Stimulated activated CD8-positive, alpha-beta memory T cell treated with anti-CD3 and anti-CD28 coated beads, Interleukin-4, amount 100 ng/mL, for 1 hour (primary cell): ENCODE results near the gene CDHR3.
A peak's percentile ranks its signal among the peaks of the same experiment; 100 is the strongest.

Source experiments
- DNase-seq, 2 donors: peaks; one replicate each; pipeline ENCODE4 v3.0.0-alpha.2; 2020; ENCODE audit warnings: low read depth in 2 of 2, low spot score in 1 of 2

Gene CDHR3

DNA sequence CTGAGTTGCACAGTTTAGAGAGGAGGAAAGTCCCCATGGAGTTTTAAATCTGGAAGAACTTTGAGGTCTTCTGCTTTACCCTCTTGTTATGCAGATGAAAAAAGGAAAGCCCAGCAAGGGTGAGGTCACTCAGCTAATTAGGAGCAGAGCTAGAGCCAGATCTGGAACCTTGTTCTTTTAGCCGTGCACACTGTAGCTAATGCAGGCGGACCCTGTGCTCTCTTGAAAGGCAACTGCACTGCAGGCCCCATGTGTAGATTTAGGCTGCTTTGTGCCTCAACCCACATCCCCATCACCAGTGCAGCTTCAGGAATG, 85.6 kb downstream of the CDHR3 start:
- no peak for DNase-seq

GRCh38 chr7:106049139-106049752, 86.2 kb downstream of the CDHR3 start:
- DNase-seq, result no peak

DNA sequence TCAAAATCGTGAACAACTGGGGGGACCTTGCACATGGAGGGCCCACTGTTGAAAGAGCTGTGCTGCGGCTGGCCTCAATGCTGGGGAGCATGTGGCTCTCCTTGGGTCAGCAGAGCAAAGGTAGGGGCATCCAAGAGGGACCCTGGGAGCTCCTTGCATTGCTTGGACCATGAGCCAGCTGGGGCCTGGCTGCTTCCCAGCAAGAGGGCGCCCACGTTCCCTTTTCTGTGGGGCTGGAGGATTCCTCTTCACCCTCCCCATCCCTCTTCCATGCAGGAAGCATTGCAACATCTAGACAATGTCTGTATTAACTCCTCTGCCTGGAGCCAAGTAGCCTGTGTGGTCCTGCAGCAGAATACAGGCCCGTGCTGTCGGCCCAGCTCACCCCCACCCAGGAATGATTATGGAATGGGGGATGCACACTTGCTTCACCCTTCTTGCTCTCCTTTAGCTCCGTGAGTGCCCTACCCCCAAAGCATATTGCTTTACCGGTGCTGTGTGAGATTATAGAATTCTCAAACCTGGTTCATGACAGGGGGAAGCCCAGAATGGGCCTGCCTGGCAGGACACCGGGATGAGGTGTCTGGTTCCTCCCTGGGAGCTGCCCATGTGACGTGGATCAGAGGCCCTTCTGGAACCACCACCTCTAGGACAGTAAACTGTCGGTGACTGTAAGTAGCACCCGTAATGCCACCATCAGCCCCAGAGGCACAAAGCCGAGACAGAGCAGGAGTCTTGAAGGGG, 87.1 kb downstream of the CDHR3 start:
- no peak for DNase-seq

DNA sequence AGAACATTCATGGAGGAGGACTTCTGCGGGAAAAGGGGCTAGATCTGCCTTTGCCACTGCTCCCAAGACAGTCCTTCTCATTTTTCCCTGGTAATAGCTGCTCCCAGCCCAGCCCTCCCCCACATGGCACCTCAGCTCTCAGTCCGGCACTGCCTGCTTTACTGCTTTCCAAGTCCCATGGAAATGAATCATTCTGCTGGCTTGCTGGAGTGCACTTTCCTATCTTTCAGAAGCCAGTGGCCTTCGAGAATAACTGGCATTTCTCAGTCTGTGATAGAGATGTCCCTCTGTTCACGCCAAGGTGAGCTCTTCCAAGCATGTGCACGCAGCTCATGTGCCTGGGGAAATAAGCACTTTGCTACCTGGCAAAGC, 87.7 kb downstream of the CDHR3 start:
- no peak for DNase-seq

- DNase-seq, result no peak
Observed at GRCh38 chr7:106052681-106053080, 89.6 kb downstream of the CDHR3 start.

- no peak for DNase-seq
Observed at GRCh38 chr7:106053109-106053508, 90.0 kb downstream of the CDHR3 start.

GRCh38 chr7:106054156-106054910, 91.3 kb downstream of the CDHR3 start:
- no peak for DNase-seq

GRCh38 chr7:106054971-106055532, 92.0 kb downstream of the CDHR3 start:
- no peak for DNase-seq

DNA sequence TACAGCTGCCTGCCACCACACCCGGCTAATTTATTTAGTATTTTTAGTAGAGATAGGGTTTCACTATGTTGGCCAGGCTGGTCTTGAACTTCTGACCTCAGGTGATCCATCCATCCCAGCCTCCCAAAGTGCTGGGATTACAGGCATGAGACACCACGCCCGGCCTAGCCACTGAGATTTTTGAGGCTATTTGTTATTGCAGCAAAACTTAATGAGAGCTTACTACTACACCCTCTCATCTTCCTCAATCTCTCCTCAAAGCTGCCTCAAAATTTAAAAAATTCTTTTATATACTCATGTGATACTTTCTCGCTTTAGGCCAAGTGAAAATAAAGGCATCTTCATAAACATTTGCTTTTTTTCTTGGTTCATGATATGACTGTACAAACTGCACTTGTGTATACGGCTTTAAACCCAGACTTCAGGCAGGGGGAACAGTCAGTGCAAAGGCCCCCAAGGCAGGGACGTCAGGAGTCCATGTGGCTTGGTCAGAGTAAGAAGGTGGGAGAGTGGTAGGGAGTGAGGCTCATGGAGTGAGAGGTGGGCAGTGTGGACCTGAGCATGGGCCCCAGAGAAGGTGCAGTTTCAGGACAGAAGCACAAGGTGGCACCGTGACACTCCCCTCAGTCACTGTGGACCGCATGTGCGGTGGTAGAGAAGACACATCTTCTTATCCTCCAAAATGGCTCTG, 93.6 kb downstream of the CDHR3 start:
- peak; percentile 34 to 44 for DNase-seq

DNA sequence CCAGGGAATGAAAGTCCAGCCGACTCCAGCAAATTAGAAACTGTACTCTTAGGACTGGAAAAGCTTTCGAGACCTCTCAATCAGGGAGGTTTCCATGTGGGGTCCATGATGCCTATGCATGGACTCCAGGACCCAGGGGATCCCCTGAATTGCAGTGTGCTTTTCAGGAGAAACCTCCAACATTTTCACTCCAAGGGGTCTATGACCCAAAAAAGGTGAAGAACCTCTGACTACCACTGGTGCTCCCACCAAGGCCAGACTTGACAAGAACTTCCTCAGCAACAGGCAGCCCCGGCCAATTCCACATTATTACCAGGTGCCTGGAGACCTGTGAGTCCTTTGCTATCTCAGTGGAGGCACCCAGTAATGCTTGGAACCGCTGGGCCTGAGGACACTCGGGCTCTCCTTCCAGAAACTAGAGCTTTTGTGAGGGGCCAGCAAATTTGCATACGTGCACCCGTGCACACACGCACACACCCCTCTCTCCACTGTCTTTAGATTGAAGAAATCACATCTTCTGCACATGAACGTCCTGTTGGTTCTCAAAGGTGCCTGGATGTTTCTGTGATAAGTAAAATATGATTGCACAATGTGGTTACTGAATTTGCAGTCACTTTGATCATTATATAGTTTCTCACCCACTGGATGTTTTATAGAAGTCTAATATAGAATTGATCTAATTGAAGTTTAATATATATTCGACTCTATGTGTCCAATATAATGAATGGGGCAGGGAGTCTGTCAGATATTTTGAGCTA, 94.3 kb downstream of the CDHR3 start:
- DNase-seq, result no peak

DNA sequence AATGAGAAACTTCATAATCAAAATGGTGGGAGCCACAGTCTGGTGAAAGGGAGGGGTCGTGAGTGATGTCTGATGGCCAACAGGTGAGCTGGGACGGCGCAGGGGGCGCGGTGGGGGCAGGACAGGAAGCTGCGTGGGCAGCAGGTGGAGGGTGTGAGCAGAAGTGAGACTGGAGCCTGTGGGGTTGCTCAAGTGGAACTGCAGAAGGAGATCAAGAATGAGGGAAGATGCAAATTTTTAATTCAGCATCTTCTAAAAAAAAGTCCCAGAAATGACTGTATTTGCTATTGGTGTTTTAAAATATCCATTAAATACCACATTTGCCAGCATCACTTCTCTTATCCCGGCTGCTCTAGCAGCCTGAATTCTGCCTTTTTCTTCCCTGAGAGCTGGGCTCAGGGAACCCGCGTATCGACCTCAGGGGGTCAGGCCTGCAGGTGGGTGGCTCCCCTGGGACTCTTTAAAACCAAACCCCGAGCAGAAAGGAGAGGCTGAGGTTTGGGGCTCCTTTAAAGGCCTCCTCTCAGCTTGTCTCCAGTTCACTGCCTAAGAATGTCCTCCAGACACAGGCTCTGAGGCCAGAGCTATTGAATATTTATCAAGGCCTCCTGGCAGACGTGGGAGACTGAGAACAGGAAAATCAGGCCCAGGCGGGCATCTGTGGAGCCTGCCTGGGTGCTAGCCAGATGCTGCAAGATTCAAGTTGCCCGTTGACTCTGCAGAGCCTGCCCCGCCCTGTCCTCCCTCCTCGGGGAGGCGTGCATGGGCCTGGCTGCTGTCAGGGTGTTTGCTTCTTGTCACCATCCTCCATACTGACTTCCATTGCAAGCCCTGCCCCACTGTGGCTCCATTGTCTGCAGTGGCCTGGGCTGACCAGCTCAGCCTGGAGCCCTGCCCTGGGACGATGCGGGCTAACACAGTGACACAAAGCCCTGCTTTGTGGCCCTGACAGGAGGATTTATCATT, 95.2 kb downstream of the CDHR3 start:
- DNase-seq, result no peak

DNA sequence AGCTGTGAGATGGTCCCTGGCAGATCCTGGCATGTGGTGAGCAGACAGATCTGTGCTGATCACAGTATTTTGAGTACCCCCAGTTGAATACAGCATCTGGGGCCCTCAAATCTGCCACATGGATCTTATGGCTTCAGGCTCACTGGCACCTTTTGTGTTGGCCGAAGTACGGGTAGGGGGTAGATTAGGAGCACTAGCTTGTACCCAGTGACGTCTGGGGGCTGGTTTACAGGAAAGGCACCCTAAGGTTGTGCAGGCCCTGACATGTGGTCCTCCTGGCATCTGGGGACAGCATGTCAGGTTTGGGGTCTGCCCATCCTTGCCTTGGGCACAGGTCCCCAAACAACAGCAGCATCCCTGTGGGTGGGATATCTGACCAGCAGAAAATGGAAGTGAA, 95.9 kb downstream of the CDHR3 start:
- DNase-seq, result no peak

- no peak for DNase-seq
Observed at GRCh38 chr7:106059556-106059955, 96.5 kb downstream of the CDHR3 start.

GRCh38 chr7:106060394-106060920, 97.4 kb downstream of the CDHR3 start:
- DNase-seq, result no peak

GRCh38 chr7:106061301-106061979, 98.4 kb downstream of the CDHR3 start:
- DNase-seq, result no peak

GRCh38 chr7:106062006-106062405, 98.9 kb downstream of the CDHR3 start:
- no peak for DNase-seq

DNA sequence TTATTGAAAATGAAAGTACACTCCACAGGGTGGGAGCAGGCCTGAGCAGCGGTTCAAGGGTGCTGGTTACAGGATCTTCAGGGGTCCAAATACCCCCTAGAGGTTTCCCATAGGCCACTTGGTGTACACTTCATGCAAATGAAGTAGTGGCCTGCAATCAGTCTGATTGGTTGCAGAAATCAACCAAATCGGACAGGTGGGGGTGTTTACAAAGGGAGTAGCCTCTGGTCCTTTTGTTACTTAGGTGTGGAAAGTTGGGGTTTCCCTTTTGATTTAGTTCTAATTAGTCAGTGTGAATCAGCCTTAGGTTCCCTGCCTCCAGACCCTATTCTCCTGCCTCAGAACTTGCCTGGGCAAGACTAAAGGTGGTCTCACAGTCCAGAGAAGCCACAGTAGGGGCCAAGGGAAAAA, 99.5 kb downstream of the CDHR3 start:
- DNase-seq, result no peak

DNA sequence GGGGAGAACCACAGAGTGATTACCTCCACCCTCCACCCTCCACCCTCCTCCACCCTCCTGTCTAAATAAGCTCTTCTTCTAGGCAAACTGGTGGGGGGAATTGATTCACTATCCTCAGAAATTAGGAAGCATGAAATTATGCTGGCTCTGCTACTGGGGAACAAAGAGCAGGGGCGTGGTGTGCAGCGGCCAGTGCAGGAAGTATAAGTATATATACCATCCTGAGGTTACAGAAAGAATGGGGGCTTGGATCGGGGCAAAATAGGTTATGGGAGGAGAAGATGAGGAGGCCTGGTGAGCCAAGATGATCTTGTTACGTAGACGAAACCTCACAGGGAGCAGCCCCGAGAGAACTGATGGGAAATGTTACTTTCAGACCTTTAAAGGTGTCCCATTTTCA, 100.0 kb downstream of the CDHR3 start:
- DNase-seq, result no peak

DNA sequence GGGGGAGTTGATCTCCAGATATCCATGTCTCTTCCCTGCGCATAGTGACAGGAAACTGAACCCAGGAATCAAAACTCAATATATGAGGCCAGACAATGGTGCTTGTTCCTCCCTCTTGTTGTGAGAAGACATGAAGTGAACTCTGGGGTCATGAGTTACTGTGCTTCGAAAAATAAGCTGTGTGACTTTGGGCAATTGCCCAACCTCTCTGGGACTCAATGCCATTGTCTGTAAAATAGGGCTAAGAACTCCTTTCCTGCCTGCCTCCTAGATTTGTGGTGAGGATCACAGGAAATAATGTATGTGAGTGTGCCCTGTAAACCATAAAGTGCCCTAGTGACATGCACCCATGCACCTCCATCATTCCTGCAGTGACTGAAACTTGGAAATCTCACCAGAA, 100.6 kb downstream of the CDHR3 start:
- DNase-seq, result no peak
